ENCODE data around the gene MRGPRE.

DNA sequence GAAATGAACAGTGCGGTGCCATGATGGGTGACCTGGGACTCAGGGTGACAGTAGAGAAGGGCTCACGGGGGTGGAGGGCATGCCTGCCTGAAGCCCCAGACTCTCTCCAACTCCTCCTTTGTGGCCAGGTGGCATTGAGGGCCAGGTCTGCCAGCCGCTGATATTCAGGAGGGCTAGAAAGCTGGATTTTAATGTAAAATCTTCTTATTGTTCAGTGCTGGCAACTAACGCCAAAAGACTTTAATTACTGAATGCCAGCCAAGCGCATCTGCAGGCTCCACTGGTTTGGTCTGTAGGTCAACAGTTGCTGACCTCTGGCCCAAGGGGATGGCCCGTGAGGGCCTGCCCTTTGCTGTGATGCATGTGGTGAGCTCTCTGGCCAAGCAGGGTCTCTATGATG is 23.9 kb downstream of the MRGPRE start:
- no peak for TF ChIP-seq EZH2phosphoT487 (IDR thresholded peaks at IDR 0.05; ENCODE audit: insufficient read depth, low read depth)
- no peak for TF ChIP-seq EZH2 (IDR thresholded peaks at IDR 0.05; ENCODE audit: insufficient read depth, poor library complexity, severe bottlenecking)

Measured in GM23248 (cell line).